K562 (cell line): ENCODE data around the gene BEND5. TPM values are rescaled to one million over a fixed set of nuclear protein-coding genes. Genes with fewer than 3 reads are reported as not detected.

ENCODE experiments used
- ATAC-seq: fragments of 200-7000 bp; cut with Tn5 transposase; 3 replicates; pipeline ENCODE4 v1.9.1; 2020; ENCODE audit warnings: moderate library complexity
- BruUV-seq: library from RNA; stranded (reverse); fragments of 400-500 nt; replicated peaks from 2 replicates; lab custom pipeline; 2021; lab: Mats Ljungman, UMichigan
- CTCF ChIA-PET: fragments of 300-600 bp; formaldehyde crosslinking; extraction: SDS; loops from one replicate; lab custom pipeline; 2021; ENCODE audit warnings: low intra/inter-chr PET ratio; lab: Yijun Ruan, JAX
- POLR2A ChIA-PET: fragments of 300-600, 350-650 bp; sonication (Branson Sonifier 250); formaldehyde crosslinking; extraction: SDS; loops from one replicate; lab custom pipeline; 2021; ENCODE audit warnings: antibody characterized with exemption, inconsistent platforms; lab: Yijun Ruan, JAX
- DNase-seq, 4 experiments: peaks; one replicate each; pipeline versions ENCODE4 v3.0.0 to v3.0.0-alpha.2; 2011 to 2018; ENCODE audit warnings: low spot score in 3 of 4, mixed read lengths in 3 of 4; ENCODE audit errors: extremely low read depth in 1 of 4
- FAIRE-seq: peaks from 2 replicates; lab custom pipeline; 2011; peaks lifted over from hg19 to GRCh38; lab: Jason Lieb, UNC
- H2AFZ ChIP-seq: 2 replicates; pipeline ENCODE4 v1.6.0; 2011; ENCODE audit warnings: low read depth, low read length, control low read depth, inconsistent platforms
- H3K27ac ChIP-seq: fragments of 200-600 bp; 3 replicates; pipeline ENCODE4 v1.8.0; 2011; ENCODE audit warnings: low read depth, mild to moderate bottlenecking, control low read depth, inconsistent platforms, low read length, moderate library complexity, mixed read lengths; ENCODE audit errors: extremely low read depth
- H3K27me3 ChIP-seq, 2 experiments: fragments of 300-600 bp in 1 of 2; 2 replicates in 1 of 2; 3 replicates in 1 of 2; pipeline versions ENCODE4 v1.6.0 to v1.8.0; 2011; ENCODE audit warnings: inconsistent platforms in 2 of 2, low read length in 2 of 2, mild to moderate bottlenecking in 1 of 2, mixed read lengths in 1 of 2, moderate library complexity in 1 of 2; ENCODE audit not compliant: control insufficient read depth in 2 of 2, insufficient read depth in 2 of 2
- H3K36me3 ChIP-seq: fragments of 300-600 bp; 3 replicates; pipeline ENCODE4 v1.8.0; 2011; ENCODE audit warnings: mild to moderate bottlenecking, low read length, inconsistent platforms; ENCODE audit not compliant: control insufficient read depth, insufficient read depth
- H3K4me1 ChIP-seq, 2 experiments: fragments of 200-600 bp in 1 of 2; replicated peaks in 1 of 2; 2 replicates in 1 of 2; 3 replicates in 1 of 2; pipeline versions ENCODE4 v1.5.1 to v1.8.0; 2011; ENCODE audit warnings: inconsistent platforms in 2 of 2, low read length in 2 of 2, mild to moderate bottlenecking in 1 of 2, mixed read lengths in 1 of 2, moderate library complexity in 1 of 2; ENCODE audit not compliant: control insufficient read depth in 2 of 2, insufficient read depth in 2 of 2
- H3K4me2 ChIP-seq: 2 replicates; pipeline ENCODE4 v1.6.1; 2011; ENCODE audit warnings: low read length, control low read depth, inconsistent platforms, mixed read lengths; ENCODE audit not compliant: insufficient read depth
- H3K4me3 ChIP-seq: fragments of 200-600 bp; sonication (generic), shearing (Covaris generic); 2 replicates; pipeline ENCODE4 v1.5.1; 2016; ENCODE audit warnings: control low read depth, inconsistent platforms
- H3K79me2 ChIP-seq: fragments of 200-600 bp; 3 replicates; pipeline ENCODE4 v1.8.0; 2011; ENCODE audit warnings: low read length, inconsistent platforms; ENCODE audit not compliant: control insufficient read depth, insufficient read depth
- H3K9ac ChIP-seq, 2 experiments: 2 replicates each; pipeline versions ENCODE4 v1.6.0 to v1.6.1; 2011; ENCODE audit warnings: low read depth in 2 of 2, low read length in 2 of 2, control low read depth in 1 of 2, inconsistent platforms in 1 of 2, mild to moderate bottlenecking in 1 of 2, mixed read lengths in 1 of 2; ENCODE audit not compliant: insufficient read depth in 1 of 2
- H3K9me1 ChIP-seq: one replicate; pipeline ENCODE4 v1.6.0; 2011; ENCODE audit warnings: inconsistent platforms, mild to moderate bottlenecking, low read length, moderate library complexity; ENCODE audit not compliant: control insufficient read depth, insufficient read depth
- H3K9me3 ChIP-seq: replicated peaks from 2 replicates; pipeline ENCODE4 v1.5.1; 2011; ENCODE audit warnings: low read depth, low read length, inconsistent platforms; ENCODE audit not compliant: control insufficient read depth, insufficient read depth
- H4K20me1 ChIP-seq: replicated peaks from 2 replicates; pipeline ENCODE4 v1.6.1; 2011; ENCODE audit warnings: low read length, inconsistent platforms, mixed read lengths; ENCODE audit not compliant: control insufficient read depth, insufficient read depth
- MCM7 ChIP-seq, 2 experiments: fragments of 450-650 bp; IDR thresholded peaks; 2 replicates each; pipeline ENCODE4 v1.6.1; 2016 to 2018
- POLR2AphosphoS2 ChIP-seq: IDR thresholded peaks from 2 replicates; pipeline ENCODE4 v1.6.1; 2012; ENCODE audit warnings: low read length, improper control_type of control experiment
- RBM25 ChIP-seq: fragments of 200-400 bp; formaldehyde crosslinking; IDR thresholded peaks from 2 replicates; pipeline ENCODE4 v1.6.1; 2018; ENCODE audit warnings: low read length, low read depth, moderate library complexity; ENCODE audit not compliant: severe bottlenecking
- REST ChIP-seq, 2 experiments: fragments of 450-650 bp; formaldehyde crosslinking in 1 of 2; IDR thresholded peaks; 2 replicates each; pipeline versions ENCODE4 v1.4.0 to v1.6.1; 2014 to 2020; ENCODE audit warnings: mild to moderate bottlenecking in 2 of 2, borderline replicate concordance in 1 of 2, low read depth in 1 of 2
- SPI1 ChIP-seq: IDR thresholded peaks from 2 replicates; pipeline ENCODE4 v1.6.1; 2011; ENCODE audit warnings: low read depth, low read length, control low read depth, borderline replicate concordance
- in situ Hi-C: fragments of 300-500 bp; cut with MboI; formaldehyde crosslinking; loops from 4 replicates; pipeline ENCODE4 v1.15.0; 2018; ENCODE audit warnings: inconsistent platforms, mixed read lengths
- intact Hi-C: fragments of 100-400 bp; cut with micrococcal nuclease; formaldehyde crosslinking; loops from 2 replicates; pipeline ENCODE4 v1.14.2; 2022
- polyA plus RNA-seq, 8 experiments: library from polyadenylated mRNA; depleted of rRNA in 4 of 8; stranded (reverse) in 5 of 8; unstranded in 3 of 8; fragments of >200 nt; fragmentation: Nextera tagmentation in 2 of 8; fragmentation: Illumina TruSeq in 1 of 8; extraction: Ambion mirVana in 2 of 8; extraction: Trizol in 1 of 8; gene quantifications; 2 replicates each; pipeline versions ENCODE4 v1.2.1 to v1.2.3, GENCODE V29; 2011 to 2014; ENCODE audit warnings: inconsistent platforms in 1 of 8, missing spikeins in 1 of 8
- total RNA-seq, 7 experiments: library from RNA; depleted of rRNA in 6 of 7; stranded (reverse); fragments of >200 nt in 6 of 7; fragmentation: Illumina TruSeq in 2 of 7; extraction: Trizol in 2 of 7; gene quantifications; 2 replicates each; pipeline versions ENCODE4 v1.2.1 to v1.2.3, GENCODE V29; 2011 to 2021; ENCODE audit warnings: low replicate concordance in 1 of 7

Gene BEND5
- total and polyA plus RNA-seq, 9 of the 15 experiments (the other 6 are each of a cell fraction or from before 2014, with no cell fraction given) = not detected

GRCh38 chr1:48803474-48803873 lies 26.8 kb upstream of the BEND5 start:
- Histone ChIP-seq H3K36me3 (no peaks in the 10 kb centered on the region), H3K79me2 (no peaks in the 10 kb centered on the region), H3K4me1 (no peaks in the 10 kb centered on the region), H3K27me3 (no peaks in the 10 kb centered on the region), H3K4me3 (no peak overlapping the region), H3K9ac (no peak overlapping the region), H3K9me1 (no peaks in the 10 kb centered on the region), H3K27ac (no peak overlapping the region), H3K9me3 (no peaks in the 10 kb centered on the region), H2AFZ (no peak overlapping the region), H3K4me2 (no peak overlapping the region), H4K20me1 (no peaks in the 10 kb centered on the region)
- in situ Hi-C loops (no loop called here), intact Hi-C loops (no loop called here)
- ChIA-PET CTCF (no interaction called here), POLR2A (interaction anchor here (0.6 kb wide), 1 partner anchor 1445 kb away, joined by 3 read pairs; no protein-coding TSS in a partner anchor)
- ATAC-seq (no peak), DNase-seq (no peak), FAIRE-seq (no peak)
- TF ChIP-seq POLR2AphosphoS2 = no peak
- no peak for TF ChIP-seq REST (IDR thresholded peaks at IDR 0.05; ENCODE audit: borderline replicate concordance)
- TF ChIP-seq REST (CRISPR knock-in tag; IDR thresholded peaks at IDR 0.05; ENCODE audit: low read depth) = no peak
- TF ChIP-seq MCM7 (IDR thresholded peaks at IDR 0.05) = no peak
- no peak for TF ChIP-seq RBM25
- TF ChIP-seq SPI1 = peak; percentile 74
- no TSS peak for BruUV-seq
